NCI-H345 (cell line): Measurements from ENCODE around the gene RASGRF1.

Experiments used
- DNase-seq: peaks from one replicate; lab custom pipeline; 2025; lab: John Stamatoyannopoulos, UW

Gene RASGRF1

DNA sequence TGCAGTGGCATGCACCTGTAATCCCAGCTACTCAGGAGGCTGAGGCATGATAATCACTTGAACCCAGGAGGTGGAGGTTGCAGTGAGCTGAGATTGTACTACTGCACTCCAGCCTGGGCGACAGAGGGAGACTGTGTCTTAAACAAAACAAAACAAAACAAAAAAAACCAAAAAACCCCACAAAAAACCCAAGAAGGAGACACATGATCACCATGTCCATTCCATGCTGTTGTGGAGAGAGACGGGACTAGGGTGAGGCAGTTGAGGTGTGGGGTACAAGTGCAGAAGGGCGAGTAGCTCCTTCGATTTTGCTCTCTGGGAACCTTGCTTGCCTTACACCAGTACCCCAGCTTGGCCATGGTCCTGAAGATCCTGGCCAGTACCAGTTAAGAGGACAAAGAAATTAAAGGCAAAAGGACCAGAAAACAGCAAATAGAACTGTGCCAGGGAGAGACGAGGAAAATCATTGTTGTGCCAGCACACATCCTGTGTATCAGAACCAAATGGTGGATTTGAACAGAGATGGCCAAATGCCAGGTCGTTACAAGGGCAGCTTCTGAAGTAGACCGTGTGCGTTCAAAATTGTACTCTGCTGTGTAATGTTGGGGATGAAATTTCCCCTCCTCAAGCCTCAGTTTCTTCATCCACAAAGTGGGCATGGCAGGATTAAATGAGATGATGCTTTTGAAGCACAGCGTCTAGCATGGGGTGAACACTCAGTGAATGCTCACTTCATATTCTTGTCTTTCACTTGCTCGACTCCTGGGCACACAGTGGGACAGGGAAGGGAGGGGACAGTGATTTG is 102.8 kb downstream of the RASGRF1 start:
- no peak for DNase-seq

GRCh38 chr15:78985859-78986475 is 104.6 kb downstream of the RASGRF1 start:
- DNase-seq: no peak

DNA sequence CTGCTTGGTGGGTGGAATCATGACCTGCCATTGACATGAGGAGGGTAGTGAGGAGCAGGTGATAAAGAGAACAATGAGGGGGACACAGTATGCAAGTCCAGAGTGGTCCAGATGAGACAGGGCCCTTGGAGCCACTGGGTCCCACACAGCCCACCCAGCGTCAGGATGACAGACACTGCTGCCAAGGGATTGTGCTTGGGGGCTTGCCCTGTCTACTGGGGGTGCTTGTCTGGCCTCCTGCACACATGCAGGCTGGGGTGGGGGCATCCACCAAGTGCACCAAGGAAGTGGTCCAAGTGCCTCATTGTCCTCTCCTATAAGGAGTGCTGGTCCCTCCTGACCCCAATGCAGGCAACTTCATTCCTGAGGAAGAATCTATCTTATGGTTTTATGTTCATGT is 106.5 kb downstream of the RASGRF1 start:
- no peak for DNase-seq

- no peak for DNase-seq
Observed at GRCh38 chr15:78983146-78983918, 107.2 kb downstream of the RASGRF1 start.

DNA sequence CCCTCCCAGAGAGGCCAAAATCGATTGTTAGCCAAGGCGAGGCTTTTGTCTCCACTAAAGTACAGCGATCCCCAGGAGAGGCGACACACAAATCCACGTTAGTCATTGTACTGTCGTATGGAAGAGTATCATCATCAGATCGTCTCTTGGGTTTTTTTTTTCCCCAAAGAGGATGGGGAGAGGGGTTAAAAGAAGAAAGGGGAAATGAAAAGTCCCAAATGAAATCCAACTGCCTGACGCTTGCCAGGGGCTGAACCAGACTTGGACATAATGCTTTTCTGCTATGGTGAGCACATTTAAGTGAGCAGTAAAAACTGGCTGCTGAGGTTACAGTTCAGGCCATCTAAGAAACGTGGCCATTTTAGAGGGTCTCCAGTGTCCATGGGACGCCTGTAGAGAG is 107.8 kb downstream of the RASGRF1 start:
- no peak for DNase-seq

DNA sequence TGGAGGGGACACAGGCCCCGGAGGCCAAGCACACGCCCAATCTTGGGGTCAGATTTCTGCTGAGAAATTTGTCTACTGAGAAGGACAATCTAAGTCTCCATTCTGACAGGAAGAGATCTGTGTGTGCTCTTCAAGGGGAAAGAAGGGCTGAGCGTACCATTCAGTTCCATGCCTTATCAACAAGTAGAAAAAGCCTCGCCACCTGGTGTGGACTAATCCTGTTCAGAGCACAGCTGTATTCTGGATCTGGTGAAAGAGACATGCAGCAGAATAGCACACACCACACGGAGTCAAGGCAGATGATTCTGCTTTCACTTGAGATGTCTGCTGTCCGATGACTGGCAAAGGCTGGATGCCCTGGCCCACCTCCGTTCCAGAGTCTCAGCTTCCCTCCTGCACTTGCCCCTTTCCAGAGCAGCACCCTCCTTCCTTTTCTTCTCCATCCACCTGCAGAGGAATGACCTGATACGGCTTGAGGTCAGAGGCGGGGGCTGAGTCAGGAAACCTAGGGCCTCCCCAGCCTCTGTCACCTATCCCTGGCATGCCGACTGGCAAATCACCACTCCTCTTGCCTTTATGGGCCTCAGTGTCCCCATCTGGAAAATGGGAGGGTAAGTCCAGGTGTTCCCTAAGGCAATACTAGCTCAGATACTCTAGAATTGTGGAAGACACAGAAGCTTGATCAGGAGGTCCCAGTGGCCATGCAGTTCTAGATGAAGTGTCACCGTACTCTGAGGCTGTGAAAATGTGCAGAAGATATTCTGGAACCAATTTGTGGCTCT is 108.9 kb downstream of the RASGRF1 start:
- DNase-seq: no peak

- peak; percentile 60 for DNase-seq
Observed at GRCh38 chr15:78979456-78980320, 110.9 kb downstream of the RASGRF1 start.

- no peak for DNase-seq
Observed at GRCh38 chr15:78978601-78979179, 111.9 kb downstream of the RASGRF1 start.

DNA sequence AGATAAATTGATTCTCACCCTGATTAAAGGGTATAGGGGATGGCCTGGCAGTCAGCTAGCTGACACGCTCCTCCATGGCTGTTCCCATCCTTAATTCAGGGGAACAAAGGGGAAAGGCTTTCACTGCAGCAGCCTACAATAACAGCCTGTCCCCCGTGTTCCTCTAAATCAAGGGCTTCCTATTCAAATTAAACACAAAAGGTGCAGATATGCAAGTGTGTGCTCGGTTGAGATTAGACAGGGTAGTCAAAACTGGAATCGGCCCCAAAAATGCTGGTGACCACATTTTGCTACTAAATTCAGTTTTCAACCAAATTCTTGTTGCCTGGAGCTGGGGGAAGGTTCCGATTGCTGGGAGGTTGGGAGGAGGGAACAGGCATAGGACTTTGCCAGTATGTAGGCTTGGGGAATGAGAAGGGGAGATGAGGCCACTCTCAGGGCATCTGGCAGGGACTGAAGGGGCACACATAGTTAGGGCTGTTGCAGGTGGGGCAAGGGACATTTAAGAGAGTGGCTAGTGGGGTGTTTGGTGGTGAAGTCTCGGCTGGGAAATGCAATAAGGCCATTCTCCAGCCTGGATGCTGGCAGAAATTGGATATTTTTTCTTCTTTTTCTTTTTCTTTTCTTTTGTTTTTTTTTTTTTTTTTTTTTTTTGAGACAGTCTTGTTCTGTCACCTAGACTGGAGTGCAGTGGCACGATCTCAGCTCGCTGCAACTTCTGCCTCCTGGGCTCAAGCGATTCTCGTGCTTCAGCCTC is 112.8 kb downstream of the RASGRF1 start:
- DNase-seq: no peak

DNA sequence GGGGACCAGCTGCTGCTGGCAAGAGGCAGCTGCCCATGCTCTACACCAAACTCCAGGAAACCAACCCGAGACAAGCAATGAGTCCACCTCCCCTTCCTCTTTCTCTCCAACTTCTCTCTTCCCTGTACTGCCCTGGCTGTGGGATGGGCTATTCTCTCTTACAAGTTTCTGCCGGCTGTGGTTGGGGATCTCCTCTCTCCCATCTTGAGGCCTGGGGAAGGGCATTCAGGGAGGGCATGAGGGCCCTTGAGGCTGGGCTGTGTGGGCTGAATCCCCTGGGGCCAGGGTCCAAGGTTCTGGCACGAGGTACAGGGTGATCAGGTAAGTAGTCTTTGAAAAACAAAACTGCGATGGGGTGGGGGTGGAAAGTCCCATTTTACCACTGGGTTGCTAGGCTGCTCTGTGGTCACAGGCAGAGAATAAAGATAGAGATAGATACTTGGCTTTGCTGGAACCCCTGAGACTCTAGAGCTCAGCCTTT is 113.4 kb downstream of the RASGRF1 start:
- DNase-seq: no peak

GRCh38 chr15:78976691-78977090 is 113.9 kb downstream of the RASGRF1 start:
- no peak for DNase-seq

DNA sequence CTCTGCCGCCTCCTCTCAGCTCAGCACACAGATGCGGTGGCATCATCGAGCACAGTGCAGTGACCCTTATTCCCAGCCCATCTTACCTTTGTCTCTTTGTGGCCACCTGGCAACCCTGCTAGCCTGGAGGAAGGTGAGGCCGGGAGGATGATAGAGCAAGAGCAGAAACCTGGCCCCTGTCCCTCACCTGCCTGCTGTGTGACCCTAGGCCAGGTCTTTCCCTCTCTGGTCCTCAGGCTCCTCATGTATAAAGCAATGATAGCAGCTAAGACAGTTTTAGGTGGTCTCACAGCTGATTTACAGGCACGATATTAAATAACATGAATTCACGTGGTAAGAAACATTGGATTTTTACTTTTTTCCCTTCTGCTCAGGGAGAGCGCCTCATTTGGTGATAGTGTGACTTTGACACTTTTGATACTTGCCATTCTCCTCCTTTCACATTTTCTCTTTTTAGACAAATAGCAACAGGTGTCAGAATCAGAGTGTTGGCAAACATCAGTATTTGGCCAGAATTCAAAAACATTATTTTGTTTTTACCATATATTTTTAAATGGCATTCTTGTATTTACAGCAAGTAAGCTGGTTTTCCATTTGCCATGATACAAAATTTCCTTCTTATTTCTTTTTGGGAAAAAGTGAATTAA is 116.2 kb downstream of the RASGRF1 start:
- no peak for DNase-seq

DNA sequence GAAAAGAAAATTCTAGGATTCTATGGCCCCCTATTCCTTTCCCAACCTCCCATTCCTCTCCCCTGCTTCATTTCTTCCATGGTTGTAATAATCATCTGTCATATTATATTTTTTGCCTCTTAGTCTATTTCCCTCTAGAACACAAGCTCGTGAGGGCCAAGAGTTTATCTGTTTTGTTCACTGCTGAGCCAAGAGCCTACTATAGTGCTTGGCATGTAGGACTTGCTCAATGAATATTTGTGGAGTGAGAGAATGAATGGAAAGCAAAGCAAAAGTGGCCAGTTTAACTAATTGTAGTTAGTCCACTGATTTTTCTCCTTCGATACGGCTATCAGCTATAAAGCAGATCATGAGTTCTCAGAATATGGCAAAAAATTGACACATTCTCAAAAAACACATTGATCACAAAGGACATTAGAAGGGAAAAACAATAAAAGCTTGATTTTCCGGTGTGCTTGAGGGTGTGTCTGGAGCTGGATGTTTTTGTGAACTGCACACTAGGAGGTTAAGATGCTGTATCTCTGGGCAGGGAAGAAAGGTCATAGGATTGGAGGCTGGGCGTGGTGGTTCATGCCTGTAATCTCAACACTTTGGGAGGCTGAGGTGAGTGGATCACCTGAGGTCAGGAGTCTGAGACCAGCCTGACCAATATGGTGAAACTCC is 120.8 kb downstream of the RASGRF1 start:
- no peak for DNase-seq

- no peak for DNase-seq
Observed at GRCh38 chr15:78968539-78969271, 121.9 kb downstream of the RASGRF1 start.

GRCh38 chr15:78968114-78968513 is 122.5 kb downstream of the RASGRF1 start:
- DNase-seq: no peak

DNA sequence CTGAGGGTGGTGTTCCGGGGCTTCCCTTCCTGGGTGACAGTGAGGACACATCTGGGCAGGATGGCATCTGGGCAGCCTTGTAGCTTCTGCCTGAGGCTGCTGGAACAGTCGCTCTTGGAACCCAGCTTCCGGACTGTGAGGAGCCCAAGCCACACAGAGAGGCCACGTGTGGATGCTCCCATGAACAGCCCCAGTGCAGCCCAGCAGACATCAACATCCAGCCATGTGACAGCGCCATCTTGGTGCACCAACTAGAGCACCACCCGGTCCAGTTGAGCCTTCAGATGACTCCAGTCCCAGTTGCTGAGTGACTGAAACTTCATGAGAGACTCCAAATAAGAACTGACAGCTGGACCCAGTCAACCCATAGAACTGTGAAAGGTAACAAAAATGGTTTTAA is 130.3 kb downstream of the RASGRF1 start:
- no peak for DNase-seq

DNA sequence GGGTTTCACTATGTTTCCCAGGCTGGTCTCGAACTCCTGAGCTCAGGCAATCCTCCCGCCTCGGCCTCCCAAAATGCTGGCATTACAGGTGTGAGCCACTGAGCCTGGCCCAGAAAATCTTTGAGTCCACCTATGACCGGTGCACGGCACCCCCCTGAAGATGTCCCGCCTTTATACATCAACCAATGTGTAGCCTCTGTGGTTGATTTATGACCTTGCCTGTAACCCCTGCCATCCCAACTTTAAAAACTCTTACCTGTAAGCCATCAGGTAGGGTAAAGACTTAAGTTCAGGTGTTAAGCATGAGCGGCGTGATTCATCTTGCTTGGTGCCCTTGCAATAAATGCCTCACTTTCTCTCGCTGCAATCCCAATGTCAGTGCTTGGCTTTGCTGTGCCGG is 131.2 kb downstream of the RASGRF1 start:
- no peak for DNase-seq

GRCh38 chr15:78957416-78958093 is 133.0 kb downstream of the RASGRF1 start:
- DNase-seq: no peak
